ENCODE data around the gene SELE. TPM values are rescaled to one million over a fixed set of nuclear protein-coding genes. Genes with fewer than 3 reads are reported as not detected.

The SELE gene
- total and polyA plus RNA-seq, 7 donors = 0.12 to 1.3 (median 0.27) TPM; not detected in 1

GRCh38 chr1:169745015-169745861 is 11.4 kb upstream of the SELE start:
- Histone ChIP-seq H3K4me1 (no peaks in the 10 kb centered on the region), H3K36me3 (ENCODE audit: insufficient read depth in 1 of 2, low read depth in 1 of 2) (no peaks in the 10 kb centered on the region), H3K4me3 (no peak overlapping the region), H3K27me3 (ENCODE audit: insufficient read depth in 3 of 3, low read length in 2 of 3) (peaks cover 0 to 2% (median 0%) of the 10 kb centered on the region in 3 donors), H3K9me3 (no peaks in the 10 kb centered on the region), H3K27ac (no peak overlapping the region)
- ATAC-seq (no peak), DNase-seq (no peak)
- intact Hi-C loops (cut with DNase I) = no loop called here
- no peak for TF ChIP-seq CTCF (IDR thresholded peaks at IDR 0.05)
- 52 to 61% (median 56%) methylated on average over 5 of the region's 5 CpGs for WGBS, 3 donors

- Histone ChIP-seq H3K27ac (no peak overlapping the region), H3K4me1 (no peaks in the 10 kb centered on the region), H3K27me3 (ENCODE audit: insufficient read depth in 3 of 3, low read length in 2 of 3) (no peaks in the 10 kb centered on the region), H3K36me3 (ENCODE audit: insufficient read depth in 1 of 2, low read depth in 1 of 2) (no peaks in the 10 kb centered on the region), H3K4me3 (no peak overlapping the region), H3K9me3 (no peaks in the 10 kb centered on the region)
- ATAC-seq (no peak), DNase-seq (no peak)
- no peak for TF ChIP-seq CTCF (IDR thresholded peaks at IDR 0.05)
- intact Hi-C loops (cut with DNase I) = no loop called here
- WGBS, 3 donors = 56 to 66% (median 62%) methylated on average over 6 of the region's 6 CpGs
Observed at GRCh38 chr1:169741666-169742394, 8.0 kb upstream of the SELE start.

GRCh38 chr1:169739980-169740379 is 6.1 kb upstream of the SELE start:
- no peaks in the 10 kb centered on the region for H3K27me3 ChIP-seq (ENCODE audit: insufficient read depth in 3 of 3, low read length in 2 of 3)
- H3K9me3 ChIP-seq = no peaks in the 10 kb centered on the region
- no peaks in the 10 kb centered on the region for H3K36me3 ChIP-seq (ENCODE audit: insufficient read depth in 1 of 2, low read depth in 1 of 2)
- no peak overlapping the region for H3K4me3 ChIP-seq
- 40 to 45% (median 41%) methylated on average over 5 of the region's 5 CpGs for WGBS, 3 donors
- DNase-seq = no peak
- ATAC-seq = no peak
- intact Hi-C loops (cut with DNase I) = no loop called here
- H3K27ac ChIP-seq = no peak overlapping the region
- no peak for TF ChIP-seq CTCF (IDR thresholded peaks at IDR 0.05)
- H3K4me1 ChIP-seq = no peaks in the 10 kb centered on the region

- H3K9me3 ChIP-seq = no peaks in the 10 kb centered on the region
- H3K4me3 ChIP-seq = no peak overlapping the region
- no peaks in the 10 kb centered on the region for H3K36me3 ChIP-seq (ENCODE audit: insufficient read depth in 1 of 2, low read depth in 1 of 2)
- H3K27me3 ChIP-seq (ENCODE audit: insufficient read depth in 3 of 3, low read length in 2 of 3) = no peaks in the 10 kb centered on the region
- no peak for TF ChIP-seq CTCF (IDR thresholded peaks at IDR 0.05)
- H3K27ac ChIP-seq = no peak overlapping the region
- WGBS, 3 donors = 59 to 69% (median 60%) methylated on average over 4 of the region's 4 CpGs
- H3K4me1 ChIP-seq = no peaks in the 10 kb centered on the region
- intact Hi-C loops (cut with DNase I) = no loop called here
- no peak for DNase-seq
- no peak for ATAC-seq
Observed at GRCh38 chr1:169731446-169731845, 2.4 kb downstream of the SELE start.
